NCI-H82 treated with DMSO at 0.1 percent for 48 hours (cell line): Measurements from ENCODE around the gene AFF3.
"Not testable (repeated sequence)": the region's sequence is repeated elsewhere in the genome, so short reads cannot be mapped to it uniquely, and the experiment has no call there.

ENCODE experiments used
- DNase-seq: peaks from one replicate; lab custom pipeline; 2025; ENCODE audit not compliant: unreplicated experiment; lab: John Stamatoyannopoulos, UW

Gene AFF3

GRCh38 chr2:99688699-99689098, 453.7 kb downstream of the AFF3 start:
- no peak for DNase-seq

GRCh38 chr2:99682275-99683060, 459.9 kb downstream of the AFF3 start:
- no peak for DNase-seq

GRCh38 chr2:99680946-99681345, 461.4 kb downstream of the AFF3 start:
- DNase-seq, result no peak

GRCh38 chr2:99679518-99679917, 462.9 kb downstream of the AFF3 start:
- DNase-seq, result no peak

GRCh38 chr2:99678625-99679024, 463.8 kb downstream of the AFF3 start:
- no peak for DNase-seq

GRCh38 chr2:99677814-99678213, 464.6 kb downstream of the AFF3 start:
- no peak for DNase-seq

- DNase-seq, result no peak
Measured at GRCh38 chr2:99675130-99675661, 467.2 kb downstream of the AFF3 start.

- DNase-seq, result no peak
Measured at GRCh38 chr2:99674090-99674489, 468.3 kb downstream of the AFF3 start.

- DNase-seq, result no peak
Measured at GRCh38 chr2:99672766-99673350, 469.5 kb downstream of the AFF3 start.

- DNase-seq, result no peak
Measured at GRCh38 chr2:99670768-99671734, 471.3 kb downstream of the AFF3 start.

- no peak for DNase-seq
Measured at GRCh38 chr2:99666256-99666655, 476.1 kb downstream of the AFF3 start.

GRCh38 chr2:99663641-99664040, 478.7 kb downstream of the AFF3 start:
- DNase-seq, result no peak

GRCh38 chr2:99662761-99663341, 479.5 kb downstream of the AFF3 start:
- no peak for DNase-seq

- not testable (repeated sequence) for DNase-seq
Measured at GRCh38 chr2:99661761-99662160, 480.6 kb downstream of the AFF3 start.

- DNase-seq, result no peak
Measured at GRCh38 chr2:99660616-99661406, 481.6 kb downstream of the AFF3 start.

- DNase-seq, result no peak
Measured at GRCh38 chr2:99659874-99660273, 482.5 kb downstream of the AFF3 start.

- no peak for DNase-seq
Measured at GRCh38 chr2:99657691-99658258, 484.6 kb downstream of the AFF3 start.

GRCh38 chr2:99656994-99657393, 485.4 kb downstream of the AFF3 start:
- peak; percentile 40 for DNase-seq

- DNase-seq, result no peak
Measured at GRCh38 chr2:99653433-99653832, 489.0 kb downstream of the AFF3 start.

GRCh38 chr2:99652862-99653261, 489.5 kb downstream of the AFF3 start:
- DNase-seq, result no peak
